ENCODE data around the gene ANKRD6.

DNA sequence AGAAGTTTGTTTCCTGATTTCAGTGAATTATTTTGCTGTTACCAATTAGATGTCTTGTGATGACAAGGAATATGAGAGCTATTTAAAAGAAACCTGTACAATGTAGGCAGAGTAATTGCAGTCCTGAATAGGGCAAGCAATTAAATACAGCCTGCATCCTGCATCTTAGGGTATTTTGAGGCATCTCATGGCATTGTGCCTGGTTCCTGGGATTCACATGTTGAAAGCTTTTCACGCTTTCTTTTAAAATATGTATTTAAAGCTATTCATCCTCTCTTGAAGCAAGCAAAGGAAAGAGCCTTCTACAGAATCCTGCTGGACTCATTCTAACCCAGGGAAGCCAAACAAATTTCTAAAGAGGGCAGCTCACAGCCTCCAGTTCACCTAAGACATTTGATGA is 16.2 kb upstream of the ANKRD6 start:
- TF ChIP-seq, protein P1, sequence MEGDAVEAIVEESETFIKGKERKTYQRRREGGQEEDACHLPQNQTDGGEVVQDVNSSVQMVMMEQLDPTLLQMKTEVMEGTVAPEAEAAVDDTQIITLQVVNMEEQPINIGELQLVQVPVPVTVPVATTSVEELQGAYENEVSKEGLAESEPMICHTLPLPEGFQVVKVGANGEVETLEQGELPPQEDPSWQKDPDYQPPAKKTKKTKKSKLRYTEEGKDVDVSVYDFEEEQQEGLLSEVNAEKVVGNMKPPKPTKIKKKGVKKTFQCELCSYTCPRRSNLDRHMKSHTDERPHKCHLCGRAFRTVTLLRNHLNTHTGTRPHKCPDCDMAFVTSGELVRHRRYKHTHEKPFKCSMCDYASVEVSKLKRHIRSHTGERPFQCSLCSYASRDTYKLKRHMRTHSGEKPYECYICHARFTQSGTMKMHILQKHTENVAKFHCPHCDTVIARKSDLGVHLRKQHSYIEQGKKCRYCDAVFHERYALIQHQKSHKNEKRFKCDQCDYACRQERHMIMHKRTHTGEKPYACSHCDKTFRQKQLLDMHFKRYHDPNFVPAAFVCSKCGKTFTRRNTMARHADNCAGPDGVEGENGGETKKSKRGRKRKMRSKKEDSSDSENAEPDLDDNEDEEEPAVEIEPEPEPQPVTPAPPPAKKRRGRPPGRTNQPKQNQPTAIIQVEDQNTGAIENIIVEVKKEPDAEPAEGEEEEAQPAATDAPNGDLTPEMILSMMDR (IDR thresholded peaks at IDR 0.05): no peak
- no peak for TF ChIP-seq EP300 (IDR thresholded peaks at IDR 0.05; ENCODE audit: low read depth)
- no peak for TF ChIP-seq POLR2A (IDR thresholded peaks at IDR 0.05)
